Panc1 (cell line): ENCODE data around the gene MMP15.
"Not testable (repeated sequence)": the region's sequence is repeated elsewhere in the genome, so short reads cannot be mapped to it uniquely, and the experiment has no call there.

Experiments used
- CTCF ChIP-seq: fragments of 450-650 bp; IDR thresholded peaks from 2 replicates; pipeline ENCODE4 v1.5.1; 2017; ENCODE audit warnings: mild to moderate bottlenecking
- REST ChIP-seq, 2 experiments: IDR thresholded peaks; 2 replicates each; pipeline ENCODE4 v1.6.1; 2011 to 2012; ENCODE audit warnings: low read depth in 2 of 2, control low read depth in 1 of 2, low read length in 1 of 2, mild to moderate bottlenecking in 1 of 2, moderate library complexity in 1 of 2; ENCODE audit not compliant: insufficient read depth in 1 of 2

DNA sequence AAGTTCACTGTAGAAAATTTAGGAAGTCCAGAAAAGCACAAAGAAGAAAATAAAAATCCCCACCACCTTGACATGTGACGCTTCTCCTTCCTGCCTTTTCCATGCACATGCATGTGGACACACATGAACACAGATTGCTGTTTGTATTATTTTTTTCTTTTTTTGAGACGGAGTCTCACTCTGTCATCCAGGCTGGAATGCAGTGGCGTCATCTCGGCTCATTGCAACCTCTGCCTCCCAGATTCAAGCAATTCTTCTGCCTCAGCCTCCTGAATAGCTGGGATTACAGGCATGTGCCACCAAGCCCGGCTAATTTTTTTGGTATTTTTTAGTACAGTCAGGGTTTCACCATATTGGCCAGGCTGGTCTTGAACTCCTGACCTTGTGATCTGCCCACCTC is 55.1 kb downstream of the MMP15 start:
- not testable (repeated sequence) for TF ChIP-seq CTCF; REST (IDR thresholded peaks at IDR 0.05; ENCODE audit: insufficient read depth in 1 of 2, low read depth in 2 of 2, low read length in 1 of 2)
